Measurements from ENCODE around the gene SLC39A3. TPM values are rescaled to one million over a fixed set of nuclear protein-coding genes. Genes with fewer than 3 reads are reported as not detected.

The SLC39A3 gene
- total RNA-seq, 2 experiments from 2014 or later = 20.1 to 23.2 TPM

DNA sequence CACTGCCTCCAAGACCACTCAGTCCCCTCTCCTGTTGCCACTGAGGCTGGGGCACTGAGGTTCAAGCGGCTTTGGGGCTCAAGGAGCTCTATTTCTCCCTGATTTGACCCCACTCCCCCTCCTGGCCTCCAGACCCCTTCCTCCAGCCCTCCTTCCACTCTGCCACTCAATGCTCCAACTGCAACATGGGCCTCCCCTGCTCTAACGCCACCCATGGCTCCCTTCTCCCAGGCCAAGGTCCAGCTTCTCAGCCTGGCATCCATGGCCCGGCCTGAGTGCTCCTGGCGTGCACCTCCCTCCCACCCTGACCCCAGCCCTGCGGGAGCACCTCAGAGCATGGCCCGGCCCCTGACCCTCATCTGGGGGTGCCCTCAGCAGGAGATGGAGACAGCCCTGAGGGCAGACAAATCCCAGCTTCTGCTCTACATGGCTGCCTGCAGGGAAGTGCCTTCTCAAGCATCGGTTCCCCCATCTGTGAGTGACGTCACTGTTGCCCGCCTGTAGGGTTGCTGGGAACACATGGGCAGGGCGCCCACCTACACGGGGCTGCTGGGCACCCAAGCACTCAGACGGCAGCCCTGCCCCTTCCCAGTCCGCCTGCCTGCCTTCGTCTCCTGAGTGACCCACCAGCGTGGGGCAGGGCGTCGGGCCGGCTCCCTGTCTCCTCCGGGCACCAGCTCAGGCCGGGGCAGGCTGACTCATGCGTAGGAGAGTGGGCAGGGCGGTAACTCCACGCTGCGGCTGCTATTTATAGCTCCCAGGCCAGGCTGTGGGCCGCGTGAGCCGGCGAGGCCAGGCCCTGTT lies 17.1 kb downstream of the SLC39A3 start:
- H3K4me3 Mint-ChIP-seq = no peak overlapping the region
- H3K27me3 Mint-ChIP-seq (ENCODE audit: low read depth) = peaks cover 33% of the 10 kb centered on the region
- H3K36me3 Mint-ChIP-seq (ENCODE audit: low read depth) = no peaks in the 10 kb centered on the region

GRCh38 chr19:2721570-2722540 lies 18.0 kb downstream of the SLC39A3 start:
- CTCF ChIA-PET = interaction anchor here (1.1 kb wide), 1 partner anchor 73 kb away, joined by 3 read pairs; no protein-coding TSS in a partner anchor
- peak overlapping the region; percentile 27 for H3K4me3 Mint-ChIP-seq
- H3K4me1 Mint-ChIP-seq (ENCODE audit: low read depth) = peaks cover 3% of the 10 kb centered on the region

More for the DNA sequence above, 17.1 kb downstream of the SLC39A3 start:
- CTCF ChIA-PET = interaction anchor here (1.1 kb wide), 1 partner anchor 74 kb away, joined by 3 read pairs; no protein-coding TSS in a partner anchor
- no peak for DNase-seq
- Mint-ChIP-seq H3K27ac (no peak overlapping the region), H3K9me3 (no peaks in the 10 kb centered on the region), H3K4me1 (ENCODE audit: low read depth) (peaks cover 5% of the 10 kb centered on the region)
- intact Hi-C loops (cut with micrococcal nuclease) = no loop called here

GRCh38 chr19:2720777-2721569 lies 18.8 kb downstream of the SLC39A3 start, which contains the start of gene DIRAS1:
TSS of gene DIRAS1 (minus strand) at chr19:2721372. CDS start at chr19:2717806, 3,566 bp downstream.
- Mint-ChIP-seq H3K27ac (no peak within 1 kb of the TSS), H3K4me3 (peak within 1 kb of the TSS; percentile 27), H3K36me3 (ENCODE audit: low read depth) (no peaks in the 10 kb centered on the region), H3K9me3 (no peaks in the 10 kb centered on the region), H3K27me3 (ENCODE audit: low read depth) (peaks cover 29% of the 10 kb centered on the region), H3K4me1 (ENCODE audit: low read depth) (peaks cover 3% of the 10 kb centered on the region)
- DNase-seq = no peak
- CTCF ChIA-PET = no interaction called here
- intact Hi-C loops (cut with micrococcal nuclease) = no loop called here

More at GRCh38 chr19:2721570-2722540, 18.0 kb downstream of the SLC39A3 start:
- no peaks in the 10 kb centered on the region for H3K9me3 Mint-ChIP-seq
- no peak overlapping the region for H3K27ac Mint-ChIP-seq
- DNase-seq = no peak
- intact Hi-C loops (cut with micrococcal nuclease) = no loop called here
- H3K36me3 Mint-ChIP-seq (ENCODE audit: low read depth) = no peaks in the 10 kb centered on the region
- peaks cover 34% of the 10 kb centered on the region for H3K27me3 Mint-ChIP-seq (ENCODE audit: low read depth)

DNA sequence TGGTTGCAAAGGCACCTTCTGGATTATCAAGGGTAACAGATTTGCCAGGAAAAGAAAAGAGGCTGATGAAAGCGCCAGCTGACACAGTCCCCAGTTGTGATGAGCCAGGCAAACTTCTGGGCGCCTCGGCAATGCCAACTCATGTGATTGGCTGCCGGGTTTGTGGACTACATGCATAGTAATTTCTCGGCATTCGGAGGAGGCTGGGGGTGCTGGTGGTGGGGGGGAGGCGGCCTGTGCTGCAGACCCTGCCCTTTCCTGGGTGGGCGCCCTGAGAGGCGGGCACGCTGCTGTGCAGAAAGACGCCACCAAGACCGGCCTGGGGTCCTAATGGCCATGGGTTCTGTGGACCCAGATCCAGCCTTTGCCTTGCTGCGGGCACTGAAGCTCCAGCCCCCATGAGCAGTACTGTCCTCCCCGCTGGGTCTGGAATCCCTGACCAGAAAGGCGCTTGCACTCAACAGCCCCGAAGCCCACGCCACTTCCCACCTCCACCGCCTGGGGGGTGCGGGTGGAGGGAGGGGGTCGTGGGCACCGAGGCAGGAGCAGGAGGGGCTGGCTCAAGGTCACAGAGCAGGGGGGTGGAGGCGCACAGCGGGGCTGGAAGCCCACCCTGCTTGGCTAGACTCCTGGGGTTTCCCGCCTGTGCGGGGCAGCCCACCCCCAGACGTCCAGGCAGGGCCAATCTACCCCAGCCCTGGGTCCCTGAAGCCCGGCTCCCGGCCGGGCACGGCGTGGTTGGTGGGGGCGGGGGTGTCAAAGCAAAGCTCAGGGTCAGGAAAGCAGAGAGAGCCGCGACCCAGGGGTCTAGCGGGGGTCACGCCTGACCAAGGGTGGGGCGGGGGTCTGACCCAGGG lies 19.7 kb downstream of the SLC39A3 start:
- Mint-ChIP-seq H3K27ac (no peak overlapping the region), H3K9me3 (peaks cover 7% of the 10 kb centered on the region), H3K36me3 (ENCODE audit: low read depth) (no peaks in the 10 kb centered on the region), H3K27me3 (ENCODE audit: low read depth) (peaks cover 29% of the 10 kb centered on the region), H3K4me1 (ENCODE audit: low read depth) (peaks cover 3% of the 10 kb centered on the region), H3K4me3 (peak overlapping the region; percentile 15)
- CTCF ChIA-PET = no interaction called here
- intact Hi-C loops (cut with micrococcal nuclease) = no loop called here
- peak; percentile 14 for DNase-seq

DNA sequence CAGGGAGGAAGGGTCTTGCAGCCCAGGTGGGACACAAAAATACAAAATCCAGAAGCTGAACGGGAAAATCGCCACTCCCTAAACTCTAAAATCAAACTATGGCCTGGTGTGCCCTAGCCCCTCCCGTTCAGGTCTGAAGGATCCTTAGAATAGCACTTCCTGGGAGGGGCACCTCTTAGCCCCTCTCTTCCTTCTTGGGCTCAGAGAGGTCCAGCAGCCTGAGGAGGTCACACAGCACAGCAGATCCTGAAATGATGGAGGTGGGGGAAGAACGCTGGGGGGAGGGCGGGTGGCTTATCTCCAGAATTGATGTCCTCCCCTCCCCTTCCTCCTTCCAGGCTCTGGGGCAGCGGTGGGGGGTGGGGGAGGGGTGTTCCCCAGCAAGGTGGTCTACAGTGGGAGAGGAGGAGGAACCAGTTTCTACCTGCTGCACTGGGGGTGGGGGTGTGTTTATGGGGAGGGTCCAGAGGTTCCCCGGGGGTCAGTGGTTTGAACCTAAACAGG lies 20.5 kb downstream of the SLC39A3 start:
- CTCF ChIA-PET = no interaction called here
- no peak overlapping the region for H3K4me3 Mint-ChIP-seq
- no peak for DNase-seq
- H3K36me3 Mint-ChIP-seq (ENCODE audit: low read depth) = no peaks in the 10 kb centered on the region
- H3K27me3 Mint-ChIP-seq (ENCODE audit: low read depth) = peaks cover 27% of the 10 kb centered on the region
- intact Hi-C loops (cut with micrococcal nuclease) = no loop called here
- H3K27ac Mint-ChIP-seq = no peak overlapping the region
- H3K4me1 Mint-ChIP-seq (ENCODE audit: low read depth) = peaks cover 3% of the 10 kb centered on the region
- H3K9me3 Mint-ChIP-seq = peaks cover 9% of the 10 kb centered on the region

DNA sequence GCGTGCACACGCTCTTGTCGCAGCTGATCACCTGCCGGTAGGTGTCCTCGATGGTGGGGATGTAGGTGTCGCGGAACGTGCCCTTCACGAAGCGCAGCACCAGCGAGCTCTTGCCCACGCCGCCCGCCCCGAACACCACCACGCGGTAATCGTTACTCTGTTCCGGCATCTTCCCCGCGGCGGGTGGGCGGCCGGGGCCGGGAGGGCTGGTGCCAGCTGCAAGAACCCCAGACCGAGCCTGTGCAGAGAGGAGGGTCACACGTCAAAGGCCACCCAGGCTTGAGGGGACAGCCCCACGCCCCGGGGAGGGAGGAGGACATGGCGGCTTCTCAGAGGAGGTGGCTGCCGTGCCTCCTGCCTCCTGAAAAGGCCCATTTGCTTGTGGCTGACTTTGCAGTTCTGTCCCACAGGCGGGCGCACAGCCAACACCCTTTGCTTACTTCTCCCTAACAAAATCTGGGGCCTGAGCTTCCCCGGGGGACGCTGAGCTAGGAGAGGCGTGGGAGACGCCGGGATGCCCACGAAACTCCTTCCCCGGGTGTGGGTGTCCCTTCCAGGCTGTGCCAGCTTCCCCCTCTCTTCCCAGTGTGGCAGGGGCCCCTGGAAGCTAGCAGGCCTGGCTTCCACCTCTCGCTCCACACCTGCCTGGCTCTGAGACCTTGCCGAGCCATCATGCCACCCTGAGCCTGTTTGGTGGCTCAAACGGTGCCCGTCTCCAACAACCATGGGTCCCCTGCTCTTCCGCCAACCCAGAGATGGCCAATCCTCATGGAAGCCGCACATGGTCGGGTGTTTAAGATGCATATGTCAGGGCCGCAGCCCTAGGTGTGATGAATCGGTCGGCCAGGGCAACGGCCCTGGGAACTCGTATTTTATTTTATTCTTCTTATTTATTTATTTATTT lies 21.9 kb downstream of the SLC39A3 start:
- DNase-seq = no peak
- no peaks in the 10 kb centered on the region for H3K36me3 Mint-ChIP-seq (ENCODE audit: low read depth)
- intact Hi-C loops (cut with micrococcal nuclease) = no loop called here

GRCh38 chr19:2716722-2717637 lies 22.8 kb downstream of the SLC39A3 start:
- intact Hi-C loops (cut with micrococcal nuclease) = no loop called here
- no peaks in the 10 kb centered on the region for H3K36me3 Mint-ChIP-seq (ENCODE audit: low read depth)
- H3K4me3 Mint-ChIP-seq = no peak overlapping the region
- no peak overlapping the region for H3K27ac Mint-ChIP-seq
- DNase-seq = no peak
- peaks cover 18% of the 10 kb centered on the region for H3K27me3 Mint-ChIP-seq (ENCODE audit: low read depth)
- peaks cover 9% of the 10 kb centered on the region for H3K9me3 Mint-ChIP-seq
- CTCF ChIA-PET = interaction anchor here (1.1 kb wide), 1 partner anchor 69 kb away, joined by 4 read pairs; no protein-coding TSS in a partner anchor
- H3K4me1 Mint-ChIP-seq (ENCODE audit: low read depth) = peaks cover 3% of the 10 kb centered on the region

More for the DNA sequence above, 21.9 kb downstream of the SLC39A3 start:
- Mint-ChIP-seq H3K4me1 (ENCODE audit: low read depth) (peaks cover 3% of the 10 kb centered on the region), H3K4me3 (no peak overlapping the region), H3K27me3 (ENCODE audit: low read depth) (peaks cover 23% of the 10 kb centered on the region), H3K27ac (no peak overlapping the region), H3K9me3 (peaks cover 9% of the 10 kb centered on the region)
- CTCF ChIA-PET = interaction anchor here (1.1 kb wide), 1 partner anchor 69 kb away, joined by 4 read pairs; no protein-coding TSS in a partner anchor

GRCh38 chr19:2716275-2716650 lies 23.6 kb downstream of the SLC39A3 start:
- H3K4me3 Mint-ChIP-seq = no peak overlapping the region
- H3K27me3 Mint-ChIP-seq (ENCODE audit: low read depth) = peaks cover 13% of the 10 kb centered on the region
- peaks cover 9% of the 10 kb centered on the region for H3K9me3 Mint-ChIP-seq
- CTCF ChIA-PET = no interaction called here
- H3K4me1 Mint-ChIP-seq (ENCODE audit: low read depth) = peaks cover 3% of the 10 kb centered on the region
- H3K36me3 Mint-ChIP-seq (ENCODE audit: low read depth) = no peaks in the 10 kb centered on the region
- no peak overlapping the region for H3K27ac Mint-ChIP-seq
- no peak for DNase-seq
- intact Hi-C loops (cut with micrococcal nuclease) = no loop called here

GRCh38 chr19:2715470-2716274 lies 24.1 kb downstream of the SLC39A3 start:
- no peak overlapping the region for H3K4me3 Mint-ChIP-seq
- peaks cover 9% of the 10 kb centered on the region for H3K9me3 Mint-ChIP-seq
- CTCF ChIA-PET = no interaction called here
- H3K27me3 Mint-ChIP-seq (ENCODE audit: low read depth) = peaks cover 13% of the 10 kb centered on the region
- H3K36me3 Mint-ChIP-seq (ENCODE audit: low read depth) = no peaks in the 10 kb centered on the region
- H3K4me1 Mint-ChIP-seq (ENCODE audit: low read depth) = peaks cover 3% of the 10 kb centered on the region
- no peak overlapping the region for H3K27ac Mint-ChIP-seq
- intact Hi-C loops (cut with micrococcal nuclease) = no loop called here
- DNase-seq = no peak

Measured in activated naive CD4-positive, alpha-beta T cell treated with anti-CD3 and anti-CD28 coated beads for 36 hours (primary cell).